ENCODE measurements around the gene DIS3L.
"Not testable (repeated sequence)": the region's sequence is repeated elsewhere in the genome, so short reads cannot be mapped to it uniquely, and the experiment has no call there.

Gene DIS3L

DNA sequence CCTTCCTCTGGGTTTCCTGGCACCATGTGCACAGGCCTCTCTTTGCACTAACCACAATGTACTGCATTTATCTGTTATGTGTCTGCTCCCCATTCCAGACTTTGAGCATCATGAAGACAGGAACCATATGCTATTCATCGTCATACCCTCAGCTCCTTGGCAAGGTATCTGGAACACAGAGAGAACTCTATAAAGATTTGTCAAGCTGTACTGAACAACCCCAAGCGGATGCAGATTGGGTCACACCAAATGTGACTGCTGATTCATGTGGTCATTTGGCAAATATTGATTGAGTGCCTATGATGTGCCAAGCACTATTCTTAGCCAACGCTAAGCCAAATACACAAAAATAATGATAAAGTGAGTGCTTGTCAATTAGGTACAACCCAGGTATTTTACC, 32.3 kb upstream of the DIS3L start:
- Histone ChIP-seq H4K20me1 (ENCODE audit: insufficient read depth) (no peaks in the 10 kb centered on the region), H3K4me1 (ENCODE audit: low read depth, poor library complexity, severe bottlenecking) (no peaks in the 10 kb centered on the region), H2AFZ (ENCODE audit: low read depth) (no peak overlapping the region), H3K27ac (no peak overlapping the region), H3K27me3 (ENCODE audit: insufficient read depth, low read depth) (no peaks in the 10 kb centered on the region), H3K9ac (no peak overlapping the region), H3K4me2 (no peak overlapping the region), H3K4me3 (IDR thresholded peaks at IDR 0.05; ENCODE audit: insufficient read depth, low read depth, low read length) (no peak overlapping the region), H3K79me2 (ENCODE audit: insufficient read depth, low read depth) (no peaks in the 10 kb centered on the region), H3K36me3 (ENCODE audit: insufficient read depth) (no peaks in the 10 kb centered on the region)
- TF ChIP-seq, protein P1, sequence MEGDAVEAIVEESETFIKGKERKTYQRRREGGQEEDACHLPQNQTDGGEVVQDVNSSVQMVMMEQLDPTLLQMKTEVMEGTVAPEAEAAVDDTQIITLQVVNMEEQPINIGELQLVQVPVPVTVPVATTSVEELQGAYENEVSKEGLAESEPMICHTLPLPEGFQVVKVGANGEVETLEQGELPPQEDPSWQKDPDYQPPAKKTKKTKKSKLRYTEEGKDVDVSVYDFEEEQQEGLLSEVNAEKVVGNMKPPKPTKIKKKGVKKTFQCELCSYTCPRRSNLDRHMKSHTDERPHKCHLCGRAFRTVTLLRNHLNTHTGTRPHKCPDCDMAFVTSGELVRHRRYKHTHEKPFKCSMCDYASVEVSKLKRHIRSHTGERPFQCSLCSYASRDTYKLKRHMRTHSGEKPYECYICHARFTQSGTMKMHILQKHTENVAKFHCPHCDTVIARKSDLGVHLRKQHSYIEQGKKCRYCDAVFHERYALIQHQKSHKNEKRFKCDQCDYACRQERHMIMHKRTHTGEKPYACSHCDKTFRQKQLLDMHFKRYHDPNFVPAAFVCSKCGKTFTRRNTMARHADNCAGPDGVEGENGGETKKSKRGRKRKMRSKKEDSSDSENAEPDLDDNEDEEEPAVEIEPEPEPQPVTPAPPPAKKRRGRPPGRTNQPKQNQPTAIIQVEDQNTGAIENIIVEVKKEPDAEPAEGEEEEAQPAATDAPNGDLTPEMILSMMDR (conservative IDR thresholded peaks at IDR 0.05; ENCODE audit: low read depth, low read length): no peak

DNA sequence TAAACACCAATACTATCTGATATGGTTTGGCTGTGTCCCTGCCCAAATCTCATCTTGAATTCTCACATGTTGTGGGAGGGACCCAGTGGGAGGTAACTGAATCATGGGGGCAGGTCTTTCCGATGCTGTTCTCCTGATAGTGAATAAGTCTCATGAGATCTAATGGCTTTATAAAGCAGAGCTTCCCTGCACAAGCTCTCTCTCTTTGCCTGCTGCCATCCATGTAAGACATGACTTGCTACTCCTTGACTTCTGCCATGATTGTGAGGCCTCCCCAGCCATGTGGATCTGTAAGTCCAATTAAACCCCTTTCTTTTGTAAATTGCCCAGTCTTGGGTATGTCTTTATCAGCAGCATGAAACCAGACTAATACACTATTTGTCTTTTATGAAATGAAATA, 30.5 kb upstream of the DIS3L start:
- H3K4me1 ChIP-seq (ENCODE audit: low read depth, poor library complexity, severe bottlenecking); H4K20me1 ChIP-seq (ENCODE audit: insufficient read depth); H3K36me3 ChIP-seq (ENCODE audit: insufficient read depth); H3K9ac ChIP-seq; H2AFZ ChIP-seq (ENCODE audit: low read depth); H3K27me3 ChIP-seq (ENCODE audit: insufficient read depth, low read depth); H3K4me2 ChIP-seq; H3K27ac ChIP-seq; H3K4me3 ChIP-seq (IDR thresholded peaks at IDR 0.05; ENCODE audit: insufficient read depth, low read depth, low read length); H3K79me2 ChIP-seq (ENCODE audit: insufficient read depth, low read depth): not testable (repeated sequence)

DNA sequence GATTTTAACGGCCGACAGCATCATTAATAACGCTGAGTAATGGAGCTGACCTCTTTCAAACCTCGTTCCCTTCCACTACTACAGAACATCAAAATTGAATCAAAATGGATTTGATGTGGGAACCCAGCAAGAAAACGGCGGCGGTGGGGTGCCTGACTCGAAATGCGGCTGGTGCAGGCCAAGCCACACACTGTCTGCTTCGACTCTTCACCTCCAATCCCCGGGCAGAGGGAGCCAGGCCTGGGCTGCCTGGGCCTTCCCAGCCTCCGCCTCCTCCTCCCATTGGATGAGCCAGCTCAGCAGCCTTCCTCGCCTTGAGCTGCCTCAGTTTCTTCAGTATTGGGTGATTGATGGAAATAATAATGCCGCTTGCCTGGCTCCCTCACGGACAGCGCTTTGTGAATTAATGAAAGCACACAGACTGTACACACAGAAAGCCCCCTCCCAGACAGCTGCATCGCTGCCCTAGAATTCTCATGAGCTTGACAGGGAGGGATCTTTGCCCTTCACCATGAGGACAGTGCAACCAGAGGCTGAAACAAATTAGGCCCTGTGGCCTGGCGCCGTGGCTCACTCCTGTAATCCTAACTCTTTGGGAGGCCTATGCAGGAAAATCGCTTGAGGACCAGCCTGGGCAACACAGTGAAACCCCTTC, 28.4 kb upstream of the DIS3L start:
- H2AFZ ChIP-seq (ENCODE audit: low read depth): no peak overlapping the region
- H3K4me1 ChIP-seq (ENCODE audit: low read depth, poor library complexity, severe bottlenecking): no peaks in the 10 kb centered on the region
- no peak overlapping the region for H3K4me2 ChIP-seq
- H3K4me3 ChIP-seq (IDR thresholded peaks at IDR 0.05; ENCODE audit: insufficient read depth, low read depth, low read length): no peak overlapping the region
- H3K27me3 ChIP-seq (ENCODE audit: insufficient read depth, low read depth): no peaks in the 10 kb centered on the region
- TF ChIP-seq, protein P1 (conservative IDR thresholded peaks at IDR 0.05; ENCODE audit: low read depth, low read length): no peak
- no peak overlapping the region for H3K9ac ChIP-seq
- H3K36me3 ChIP-seq (ENCODE audit: insufficient read depth): no peaks in the 10 kb centered on the region
- H3K27ac ChIP-seq: no peak overlapping the region
- H4K20me1 ChIP-seq (ENCODE audit: insufficient read depth): no peaks in the 10 kb centered on the region
- no peaks in the 10 kb centered on the region for H3K79me2 ChIP-seq (ENCODE audit: insufficient read depth, low read depth)

DNA sequence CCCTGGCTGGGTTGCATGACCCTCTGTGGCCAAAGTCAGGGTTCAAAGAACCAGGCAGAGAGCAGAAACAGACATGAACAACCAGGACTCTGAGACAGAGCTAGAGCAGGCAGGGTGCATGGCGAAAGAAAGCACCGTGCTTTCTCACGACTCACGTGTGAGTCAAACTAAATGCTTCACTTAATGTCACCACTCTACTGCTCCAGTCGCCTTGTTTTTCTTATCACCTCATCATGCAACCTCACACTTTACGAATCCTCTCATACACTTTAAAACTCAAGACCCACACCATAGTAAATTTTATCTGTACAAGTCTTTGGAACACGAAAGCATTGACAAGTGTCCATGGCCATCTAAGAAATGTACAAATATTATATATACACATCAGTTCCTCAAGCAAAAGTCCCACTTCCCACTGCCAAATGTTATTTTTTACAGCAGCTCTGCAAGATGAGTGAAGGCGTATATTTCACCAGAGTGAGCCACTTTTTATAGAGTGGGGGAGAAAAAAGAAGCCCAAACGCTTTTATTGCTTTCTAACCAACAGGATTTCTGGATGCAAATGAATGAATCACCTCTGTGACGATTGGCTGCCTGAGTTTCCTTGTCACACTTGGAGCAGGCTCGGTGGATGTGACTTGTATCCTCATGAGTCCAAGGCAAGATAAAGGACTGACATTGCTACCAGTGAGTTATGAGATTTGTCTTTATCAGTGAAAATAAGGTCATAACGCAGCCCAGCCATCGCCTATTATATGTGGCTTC, 23.9 kb upstream of the DIS3L start:
- TF ChIP-seq, protein P1 (conservative IDR thresholded peaks at IDR 0.05; ENCODE audit: low read depth, low read length): no peak
- Histone ChIP-seq H3K4me2 (no peak overlapping the region), H3K79me2 (ENCODE audit: insufficient read depth, low read depth) (no peaks in the 10 kb centered on the region)

DNA sequence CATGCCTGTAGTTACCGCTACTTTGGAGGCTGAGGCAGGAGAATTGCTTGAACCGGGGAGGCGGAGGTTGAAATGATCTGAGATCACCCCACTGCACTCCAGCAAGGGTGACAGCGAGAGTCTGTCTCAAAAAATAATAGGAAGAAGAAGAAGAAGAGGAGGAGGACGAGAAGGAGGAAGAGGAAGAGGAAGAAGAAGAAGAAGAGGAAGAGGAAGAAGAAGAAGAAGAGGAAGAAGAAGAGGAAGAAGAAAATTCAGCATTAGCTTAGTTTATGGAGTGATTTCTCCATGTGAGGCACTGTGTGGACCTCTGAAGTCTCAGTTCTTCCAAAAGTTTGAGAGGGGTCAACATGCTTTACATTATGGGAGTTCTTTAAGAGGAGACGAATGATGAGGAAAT, 22.4 kb upstream of the DIS3L start:
- H3K4me2 ChIP-seq: no peak overlapping the region
- H3K27ac ChIP-seq: no peak overlapping the region
- no peak overlapping the region for H3K9ac ChIP-seq
- H2AFZ ChIP-seq (ENCODE audit: low read depth): no peak overlapping the region
- no peaks in the 10 kb centered on the region for H3K4me1 ChIP-seq (ENCODE audit: low read depth, poor library complexity, severe bottlenecking)
- H4K20me1 ChIP-seq (ENCODE audit: insufficient read depth): no peaks in the 10 kb centered on the region
- no peaks in the 10 kb centered on the region for H3K27me3 ChIP-seq (ENCODE audit: insufficient read depth, low read depth)
- TF ChIP-seq, protein P1 (conservative IDR thresholded peaks at IDR 0.05; ENCODE audit: low read depth, low read length): no peak
- H3K36me3 ChIP-seq (ENCODE audit: insufficient read depth): no peaks in the 10 kb centered on the region
- no peaks in the 10 kb centered on the region for H3K79me2 ChIP-seq (ENCODE audit: insufficient read depth, low read depth)
- H3K4me3 ChIP-seq (IDR thresholded peaks at IDR 0.05; ENCODE audit: insufficient read depth, low read depth, low read length): no peak overlapping the region

More for the DNA sequence above, 23.9 kb upstream of the DIS3L start:
- H2AFZ ChIP-seq (ENCODE audit: low read depth): no peak overlapping the region
- no peak overlapping the region for H3K9ac ChIP-seq
- H3K4me3 ChIP-seq (IDR thresholded peaks at IDR 0.05; ENCODE audit: insufficient read depth, low read depth, low read length): no peak overlapping the region
- no peaks in the 10 kb centered on the region for H4K20me1 ChIP-seq (ENCODE audit: insufficient read depth)
- no peak overlapping the region for H3K27ac ChIP-seq
- no peaks in the 10 kb centered on the region for H3K27me3 ChIP-seq (ENCODE audit: insufficient read depth, low read depth)
- H3K4me1 ChIP-seq (ENCODE audit: low read depth, poor library complexity, severe bottlenecking): no peaks in the 10 kb centered on the region
- H3K36me3 ChIP-seq (ENCODE audit: insufficient read depth): no peaks in the 10 kb centered on the region
